ENCODE results near the gene HECW1. TPM values are rescaled to one million over a fixed set of nuclear protein-coding genes. Genes with fewer than 3 reads are reported as not detected.
"Not testable (repeated sequence)": the region's sequence is repeated elsewhere in the genome, so short reads cannot be mapped to it uniquely, and the experiment has no call there.

Gene HECW1
- total RNA-seq, 1 experiment from 2014 or later: not detected

DNA sequence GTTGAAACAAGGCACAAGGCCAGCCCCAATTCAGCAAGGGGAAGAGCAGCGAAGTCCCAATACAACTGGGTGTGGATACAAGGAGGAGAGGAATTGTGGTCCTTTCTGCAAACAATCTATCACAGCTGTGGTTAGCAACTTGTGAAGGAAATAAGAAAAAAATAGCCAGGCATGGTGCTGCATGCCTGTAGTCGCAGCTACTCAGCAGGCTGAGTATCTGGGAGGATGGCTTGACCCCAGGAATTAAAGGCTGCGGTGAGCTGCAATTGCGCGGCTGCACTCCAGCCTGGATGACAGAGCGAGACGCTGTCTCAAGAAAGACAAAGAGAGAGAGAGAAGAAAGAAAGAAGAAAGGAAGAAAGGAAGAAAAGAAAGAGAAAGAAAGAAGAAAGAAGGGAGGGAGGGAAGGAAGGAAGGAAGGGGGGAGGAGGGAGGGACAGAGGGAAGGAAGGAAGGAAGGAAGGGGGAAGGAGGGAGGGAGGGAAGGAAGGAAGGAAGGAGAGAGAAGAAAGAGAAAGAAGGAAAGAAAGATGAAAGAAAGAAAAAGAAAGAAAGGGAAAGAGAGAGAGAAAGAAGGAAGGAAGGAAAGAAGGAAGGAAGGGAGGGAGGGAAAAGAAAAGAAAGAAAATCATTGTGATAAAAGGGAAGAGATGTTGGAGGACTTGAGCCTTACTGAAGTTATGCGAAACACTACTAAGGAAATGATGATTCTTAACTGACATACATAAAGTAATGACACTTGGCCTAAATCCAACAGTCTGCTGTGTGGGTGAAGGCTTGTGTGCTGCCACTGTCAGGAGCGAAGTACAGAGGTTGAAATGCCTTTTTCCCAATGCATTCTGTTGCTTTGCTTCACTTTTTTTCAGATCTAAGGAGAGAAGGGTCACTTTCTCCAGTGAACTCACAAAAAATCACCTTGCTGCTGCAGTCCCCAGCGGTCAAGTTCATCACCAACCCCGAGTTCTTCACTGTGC, 353.4 kb downstream of the HECW1 start:
- DNase-seq (ENCODE audit: low spot score): no peak

DNA sequence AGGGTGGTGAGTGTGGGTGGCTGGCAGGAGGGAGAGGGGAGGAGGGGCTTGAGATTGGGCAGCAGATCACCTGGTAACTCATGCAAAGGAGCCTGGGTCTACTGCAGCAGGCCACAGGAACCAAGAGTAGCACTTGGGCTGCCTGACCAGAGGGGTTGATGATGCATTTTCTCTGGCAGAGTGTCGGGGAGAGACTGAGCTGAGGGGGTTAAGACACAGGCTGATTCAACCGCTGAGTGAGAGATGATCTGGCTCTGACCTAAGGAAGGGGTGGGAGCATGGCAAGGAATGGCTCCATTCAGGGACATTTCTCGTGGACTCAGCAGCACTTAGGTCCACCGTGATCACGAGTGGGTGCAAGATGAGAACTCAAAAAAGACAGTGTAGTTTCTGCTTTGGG, 355.0 kb downstream of the HECW1 start:
- no peak for DNase-seq (ENCODE audit: low spot score)

DNA sequence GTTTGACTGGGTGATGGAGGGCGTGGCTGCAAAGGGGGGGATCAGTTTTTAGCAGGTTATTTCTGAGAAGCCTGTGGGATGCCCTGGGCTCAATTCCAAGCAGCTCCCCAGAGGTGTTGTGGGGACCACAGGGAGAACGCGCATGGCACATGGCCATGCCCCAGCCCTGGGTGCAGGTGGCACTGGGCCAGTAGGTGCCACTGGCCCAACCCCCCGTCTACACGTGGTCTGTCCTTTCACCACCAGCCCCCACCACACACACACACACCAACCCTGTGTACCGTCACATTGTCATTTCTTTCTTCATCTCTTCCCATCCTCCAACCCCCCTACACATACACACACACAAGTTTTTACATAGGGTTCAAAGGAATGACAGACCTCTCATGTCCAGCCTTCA, 355.4 kb downstream of the HECW1 start:
- no peak for DNase-seq (ENCODE audit: low spot score)

DNA sequence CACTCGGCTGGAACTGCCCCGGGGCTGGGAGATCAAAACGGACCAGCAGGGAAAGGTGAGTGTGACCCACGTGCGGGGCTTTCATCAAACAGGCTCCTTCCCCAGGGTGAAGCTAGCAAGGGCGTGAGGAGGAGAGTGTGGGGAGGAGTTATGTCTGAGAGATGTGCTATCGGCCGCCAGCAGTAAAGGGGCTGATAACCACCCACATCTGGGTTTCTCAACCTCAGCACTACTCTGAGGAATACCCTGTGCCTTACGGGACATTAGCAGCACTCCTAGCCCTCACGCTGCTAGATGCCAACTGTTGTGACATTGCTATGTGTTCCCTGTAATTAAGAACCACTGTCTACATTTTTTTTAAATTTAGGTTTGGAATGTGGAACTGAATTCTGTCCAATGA, 356.6 kb downstream of the HECW1 start:
- no peak for DNase-seq (ENCODE audit: low spot score)

DNA sequence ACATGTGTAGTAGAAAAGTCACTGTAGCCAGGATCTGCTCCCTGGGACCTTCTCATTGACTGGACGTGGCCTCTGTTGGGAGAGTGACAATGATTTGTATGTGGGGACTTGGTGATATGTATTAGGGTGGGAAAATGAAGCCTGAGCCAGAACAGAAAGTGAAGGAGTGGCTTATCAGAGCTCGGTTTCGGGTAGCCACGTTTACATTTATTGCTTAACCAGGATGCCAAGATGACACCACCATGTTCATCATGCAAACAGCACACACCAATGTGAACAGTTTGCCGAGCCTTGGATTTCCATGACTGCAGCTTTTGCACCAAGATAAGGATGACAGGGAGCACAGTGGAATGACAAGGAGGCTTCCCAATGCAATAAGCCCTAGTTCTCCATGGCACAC, 357.7 kb downstream of the HECW1 start:
- DNase-seq (ENCODE audit: low spot score): no peak

DNA sequence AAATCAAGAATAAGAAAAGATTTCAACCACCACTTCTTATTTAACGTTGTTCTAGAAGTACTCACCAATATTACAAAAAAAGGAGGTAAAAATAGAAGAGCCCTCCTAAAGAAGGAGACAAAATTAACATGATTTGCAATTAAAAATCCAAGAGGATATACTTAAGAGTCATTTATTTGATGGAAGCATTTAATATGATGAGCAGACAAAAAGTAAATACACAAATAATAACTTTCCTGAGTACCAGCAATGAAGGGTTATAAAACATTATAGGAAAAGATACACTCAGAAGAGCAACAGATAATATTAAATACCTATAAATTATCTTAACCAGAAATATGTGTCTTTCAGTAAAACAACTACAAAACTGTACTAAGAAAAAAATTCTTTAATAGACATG, 363.5 kb downstream of the HECW1 start:
- no peak for DNase-seq (ENCODE audit: low spot score)

DNA sequence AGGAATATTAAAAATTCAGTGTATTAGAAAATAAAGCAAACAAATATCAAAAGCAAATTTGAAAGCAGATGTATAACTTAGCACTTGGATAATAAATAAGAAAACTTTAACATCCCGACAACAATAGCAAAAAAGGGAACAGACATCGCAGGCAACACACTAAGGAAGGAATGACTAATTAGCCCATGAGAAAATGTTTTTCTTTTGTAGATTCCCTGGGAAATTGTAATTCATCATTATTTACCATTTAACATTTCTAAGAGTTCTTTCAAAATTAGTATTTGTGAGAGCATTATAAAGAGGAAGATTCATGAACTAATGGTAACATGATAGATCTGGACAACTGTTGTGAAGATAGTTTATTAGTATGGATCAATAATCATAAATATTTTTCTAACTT, 364.4 kb downstream of the HECW1 start:
- no peak for DNase-seq (ENCODE audit: low spot score)

DNA sequence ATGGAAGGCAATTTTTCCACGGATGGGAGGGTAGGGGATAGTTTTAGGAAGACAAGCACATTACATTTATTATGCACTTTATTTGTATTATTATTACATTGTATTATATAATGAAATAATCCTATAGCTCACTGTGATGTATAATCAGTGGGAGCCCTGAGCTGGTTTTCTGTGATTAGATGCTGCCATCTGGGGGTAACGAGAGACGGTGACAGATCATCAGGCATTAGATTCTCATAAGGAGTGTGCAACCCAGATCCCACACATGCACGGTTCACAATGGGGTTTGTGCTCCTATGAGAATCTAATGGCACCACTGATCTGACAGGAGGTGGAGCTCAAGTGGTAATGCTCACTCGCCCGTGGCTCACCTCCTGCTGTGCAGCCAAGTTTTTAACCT, 366.6 kb downstream of the HECW1 start:
- peak; percentile 17 for DNase-seq (ENCODE audit: low spot score)

DNA sequence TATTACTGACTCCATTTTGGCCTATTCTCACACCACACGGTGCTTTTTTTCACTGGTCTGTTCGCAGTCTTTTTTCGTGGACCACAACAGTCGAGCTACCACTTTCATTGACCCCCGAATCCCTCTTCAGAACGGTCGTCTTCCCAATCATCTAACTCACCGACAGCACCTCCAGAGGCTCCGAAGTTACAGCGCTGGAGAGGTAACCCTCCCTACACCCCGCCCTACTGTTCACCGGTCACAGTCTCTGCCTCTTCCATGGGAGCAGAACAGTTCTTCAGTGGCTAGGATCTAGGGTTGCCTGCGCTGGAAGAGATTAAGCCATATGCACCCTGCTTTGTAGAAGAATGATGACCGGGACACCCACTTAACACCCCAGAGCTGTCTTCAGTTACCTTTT, 367.1 kb downstream of the HECW1 start:
- DNase-seq (ENCODE audit: low spot score): no peak

DNA sequence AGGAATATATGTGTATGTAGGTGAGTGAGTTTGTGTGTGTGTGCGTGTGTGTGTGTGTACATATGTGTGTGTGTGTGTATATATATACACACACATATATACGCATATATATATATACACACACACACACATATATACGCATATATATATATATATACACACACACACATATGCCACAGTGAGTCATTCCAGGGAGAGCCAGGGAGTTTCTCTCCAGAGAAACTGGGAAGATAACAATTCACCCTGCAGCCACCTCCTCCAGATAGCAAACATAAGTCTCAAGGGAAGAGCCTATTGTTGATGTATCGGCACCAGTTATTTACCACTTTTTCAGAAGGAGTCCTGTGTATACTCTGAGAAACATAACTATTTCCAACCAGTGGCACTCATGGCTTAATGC, 368.1 kb downstream of the HECW1 start:
- no peak for DNase-seq (ENCODE audit: low spot score)

DNA sequence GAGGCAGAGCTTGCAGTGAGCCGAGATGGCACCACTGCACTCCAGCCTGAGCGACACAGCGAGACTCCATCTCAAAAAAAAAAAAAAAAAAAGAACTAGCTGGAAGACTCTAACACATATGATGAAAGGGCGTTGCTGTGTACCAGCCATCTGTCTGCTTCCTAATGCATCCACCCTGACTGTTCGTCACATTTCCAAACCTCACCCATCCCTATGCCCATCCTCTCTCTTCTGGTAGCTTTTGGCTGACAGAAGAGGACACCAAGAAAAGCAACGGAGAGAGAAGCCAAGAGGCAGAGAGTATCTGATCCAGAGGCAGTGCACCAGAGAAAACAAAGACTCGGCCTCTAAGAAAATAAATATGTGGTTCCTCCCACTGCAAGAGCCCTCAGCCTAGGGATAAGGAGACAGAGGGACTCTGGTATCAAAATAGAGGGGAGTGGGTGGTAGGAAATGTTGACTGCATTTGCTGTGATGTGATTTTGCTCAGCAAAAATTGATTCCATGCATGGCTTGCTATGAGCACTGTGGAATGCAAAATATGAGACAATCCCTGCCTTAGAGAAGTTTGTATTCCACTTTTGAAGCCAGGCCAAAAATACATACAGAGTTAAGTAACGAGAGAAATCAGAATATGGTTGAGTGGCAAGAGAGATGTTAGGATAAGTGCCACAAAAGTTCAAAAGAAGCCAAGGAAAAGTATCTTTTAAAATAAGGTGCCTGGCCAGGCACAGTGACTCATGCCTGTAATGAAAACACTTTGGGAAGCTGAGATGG, 369.6 kb downstream of the HECW1 start:
- DNase-seq (ENCODE audit: low spot score): no peak

DNA sequence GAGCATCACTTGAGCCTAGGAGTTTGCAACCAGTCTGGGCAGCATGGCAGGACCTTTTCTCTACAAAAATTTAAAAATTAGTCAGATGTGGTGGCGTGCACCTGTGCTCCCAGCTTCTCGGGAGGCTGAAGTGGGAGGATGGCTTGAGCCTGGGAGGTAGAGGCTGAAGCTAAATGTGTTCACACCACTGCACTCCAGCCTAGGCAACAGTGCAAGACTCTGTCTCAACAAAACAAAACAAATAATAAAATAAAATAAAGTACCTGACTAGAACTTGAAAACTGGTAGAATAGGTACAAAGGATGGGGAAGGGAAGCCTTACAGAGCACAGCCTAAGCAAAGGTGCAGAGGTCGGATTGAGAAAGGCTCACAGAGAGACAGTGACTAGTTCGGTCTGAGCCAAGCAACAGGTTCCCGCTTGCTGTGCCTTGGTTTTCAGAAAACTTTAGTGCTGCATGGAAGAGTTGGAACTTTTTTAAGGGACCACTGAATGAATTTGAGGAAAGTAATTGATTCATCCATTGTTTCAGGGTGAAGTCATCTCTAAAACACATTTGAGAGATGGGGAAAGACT, 370.3 kb downstream of the HECW1 start:
- DNase-seq (ENCODE audit: low spot score): no peak

DNA sequence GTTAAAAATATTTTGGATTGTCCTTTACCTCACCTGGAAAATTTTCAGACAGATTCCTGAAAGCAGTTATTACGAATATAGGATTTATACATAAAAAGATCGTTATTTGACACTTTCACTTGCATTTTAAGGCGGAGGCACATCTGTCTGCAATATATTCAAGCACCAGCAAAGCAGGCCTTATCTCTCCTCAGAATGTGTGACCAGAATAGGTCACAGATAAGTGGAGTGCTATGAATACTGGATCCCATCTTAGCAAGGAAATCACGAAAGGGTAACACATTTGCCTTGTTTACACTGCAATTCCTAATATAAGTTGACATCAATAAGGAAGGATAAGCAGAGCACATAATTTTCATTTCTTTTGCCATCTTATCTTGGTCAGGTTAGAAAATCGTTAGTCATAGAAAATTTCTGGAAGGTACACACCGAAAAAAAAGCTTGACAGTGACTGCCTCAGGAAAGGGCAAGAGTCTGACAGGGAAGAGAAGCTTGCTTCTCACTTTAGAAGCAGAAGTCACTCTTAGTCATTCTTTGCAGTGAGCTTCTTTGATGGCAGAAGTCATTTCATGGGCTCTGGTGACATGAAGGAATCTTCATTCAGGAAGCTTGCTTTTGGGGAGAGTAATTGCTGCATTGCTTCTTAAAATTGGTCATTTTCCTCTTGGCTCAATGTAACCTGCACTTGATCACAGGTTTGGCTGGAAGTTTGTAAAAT, 372.4 kb downstream of the HECW1 start:
- DNase-seq (ENCODE audit: low spot score): no peak

DNA sequence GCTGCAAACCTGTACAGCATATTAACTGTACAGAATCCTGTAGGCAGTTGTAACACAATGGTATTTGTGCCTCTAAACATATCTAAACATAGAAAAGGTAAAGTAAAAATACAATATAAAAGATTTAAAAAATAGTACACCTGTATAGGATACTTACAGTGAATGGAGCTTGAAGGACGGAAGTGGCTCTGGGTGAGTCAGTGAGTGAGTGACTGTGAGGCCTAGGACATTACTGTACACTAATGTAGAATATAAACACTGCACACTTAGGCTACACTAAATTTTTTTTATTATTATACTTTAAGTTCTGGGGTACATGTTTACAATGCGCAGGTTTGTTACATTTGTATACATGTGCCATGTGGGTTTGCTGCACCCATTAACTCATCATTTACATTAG, 373.1 kb downstream of the HECW1 start:
- DNase-seq (ENCODE audit: low spot score): no peak

DNA sequence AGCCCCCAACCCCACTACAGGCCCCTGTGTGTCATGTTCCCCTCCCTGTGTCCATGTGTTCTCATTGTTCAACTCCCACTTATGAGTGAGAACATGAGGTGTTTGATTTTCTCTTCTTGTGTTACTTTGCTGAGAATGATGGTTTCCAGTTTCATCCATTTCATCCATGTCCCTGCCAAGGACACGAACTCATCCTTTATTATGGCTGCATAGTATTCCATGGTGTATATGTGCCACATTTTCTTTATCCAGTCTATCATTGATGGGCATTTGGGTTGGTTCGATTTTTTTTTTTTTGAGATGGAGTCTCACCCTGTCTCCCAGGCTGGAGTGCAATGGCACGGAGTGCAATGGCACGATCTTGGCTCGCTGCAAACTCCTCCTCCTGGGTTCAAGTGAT, 373.6 kb downstream of the HECW1 start:
- DNase-seq (ENCODE audit: low spot score): not testable (repeated sequence)

DNA sequence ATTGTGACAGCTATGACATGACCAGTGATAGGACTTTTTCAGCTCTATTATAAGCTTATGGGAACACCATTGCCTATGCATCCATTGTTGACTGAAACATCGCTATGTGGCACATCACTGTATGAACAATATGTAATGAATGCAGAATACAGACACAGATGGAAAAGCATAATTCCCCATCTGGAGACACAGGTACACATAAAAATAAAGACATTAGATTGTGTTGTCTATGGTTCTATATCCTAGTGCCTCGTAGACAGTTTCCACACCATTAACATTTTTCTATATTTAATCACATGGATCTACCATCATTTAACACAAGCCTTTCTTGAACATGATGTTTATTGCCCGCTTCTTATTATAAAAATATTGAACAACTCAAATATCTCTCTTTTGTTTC, 374.2 kb downstream of the HECW1 start:
- DNase-seq (ENCODE audit: low spot score): no peak

DNA sequence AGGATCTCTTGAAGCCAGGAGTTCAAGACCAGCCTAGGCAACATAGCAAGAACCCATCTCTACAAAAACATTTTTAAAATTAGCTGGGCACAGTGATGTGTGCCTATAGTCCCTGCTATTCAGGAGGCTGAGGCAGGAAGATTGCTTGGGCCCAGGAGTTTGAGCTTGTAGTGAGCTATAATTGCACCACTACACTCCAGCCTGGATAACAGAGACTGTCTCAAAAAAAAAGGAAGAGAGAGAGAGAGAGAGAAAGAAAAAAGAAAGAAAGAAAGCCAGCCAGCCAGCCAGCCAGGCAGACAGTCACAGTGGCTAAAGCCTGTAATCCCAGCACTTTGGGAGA, 375.3 kb downstream of the HECW1 start:
- no peak for DNase-seq (ENCODE audit: low spot score)

DNA sequence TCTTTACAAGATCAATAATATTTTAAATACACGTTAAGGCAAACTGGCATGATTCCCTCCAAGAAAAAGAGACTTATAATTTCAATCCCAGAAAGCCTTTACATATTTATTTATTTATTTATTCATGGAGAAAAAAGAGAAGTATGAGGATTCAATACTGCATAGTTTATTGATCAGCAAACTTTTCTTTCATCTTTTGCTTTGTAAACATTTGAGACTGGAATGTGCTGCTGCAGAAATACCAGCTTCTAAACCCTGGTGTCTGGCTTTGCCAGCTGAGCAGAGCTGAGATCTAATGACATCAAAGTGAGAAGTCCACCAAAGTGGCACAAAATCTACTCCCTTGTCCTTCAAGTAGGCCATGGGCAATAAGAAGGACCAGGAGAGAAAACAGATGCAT, 376.8 kb downstream of the HECW1 start:
- DNase-seq (ENCODE audit: low spot score): no peak

DNA sequence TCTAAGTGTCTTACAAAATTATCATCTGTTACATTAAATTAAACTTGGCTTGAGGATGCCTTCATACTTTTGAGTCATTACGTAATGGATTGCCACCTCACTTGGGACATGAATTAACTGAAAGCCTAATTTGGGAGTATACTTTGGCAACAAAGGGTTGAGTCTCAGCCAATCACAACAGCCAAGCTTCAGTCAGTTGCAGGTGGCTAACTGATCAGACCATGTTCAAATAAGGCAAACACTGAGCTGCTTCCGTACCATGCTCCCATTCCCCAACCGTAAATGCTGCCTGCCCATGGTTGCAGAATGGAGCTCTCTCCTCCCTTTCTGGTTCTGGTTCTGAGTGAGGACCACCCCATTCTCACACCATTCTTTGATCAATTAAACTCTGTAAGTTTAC, 377.6 kb downstream of the HECW1 start:
- DNase-seq (ENCODE audit: low spot score): no peak

DNA sequence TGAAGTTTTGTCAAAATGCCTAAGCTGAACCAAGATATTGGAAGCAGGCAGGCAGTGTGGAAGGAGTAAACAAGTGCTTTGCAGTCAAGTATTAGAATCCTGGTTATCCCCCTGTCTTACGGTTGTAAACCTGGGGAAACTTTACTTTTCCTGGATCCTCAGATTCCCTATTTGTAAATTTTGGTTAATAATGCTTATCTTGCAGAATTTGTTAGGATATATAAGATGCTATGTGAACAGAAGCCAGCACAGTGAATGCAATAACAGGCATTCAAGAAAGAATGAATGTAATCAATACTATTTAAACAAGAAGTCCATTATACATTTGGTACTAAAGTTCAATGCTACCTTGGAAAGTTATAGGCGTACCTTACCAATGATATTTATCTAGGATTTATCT, 378.7 kb downstream of the HECW1 start:
- no peak for DNase-seq (ENCODE audit: low spot score)

DNA sequence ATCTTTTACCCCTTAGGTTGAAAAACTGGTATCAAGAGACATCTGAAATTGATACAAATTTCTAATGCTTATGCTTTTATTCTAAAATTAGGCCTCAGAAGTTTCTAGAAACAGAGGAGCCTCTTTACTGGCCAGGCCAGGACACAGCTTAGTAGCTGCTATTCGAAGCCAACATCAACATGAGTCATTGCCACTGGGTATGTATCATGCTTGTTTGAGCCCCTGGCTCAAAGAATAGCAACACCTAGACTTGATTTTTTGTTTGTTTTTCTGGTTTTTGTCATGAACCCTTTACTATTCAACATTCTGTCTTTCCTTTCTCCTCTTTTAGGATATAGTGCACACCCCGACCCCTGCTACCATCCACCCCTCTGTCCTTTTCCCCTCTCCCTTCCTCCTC, 379.5 kb downstream of the HECW1 start:
- DNase-seq (ENCODE audit: low spot score): no peak

DNA sequence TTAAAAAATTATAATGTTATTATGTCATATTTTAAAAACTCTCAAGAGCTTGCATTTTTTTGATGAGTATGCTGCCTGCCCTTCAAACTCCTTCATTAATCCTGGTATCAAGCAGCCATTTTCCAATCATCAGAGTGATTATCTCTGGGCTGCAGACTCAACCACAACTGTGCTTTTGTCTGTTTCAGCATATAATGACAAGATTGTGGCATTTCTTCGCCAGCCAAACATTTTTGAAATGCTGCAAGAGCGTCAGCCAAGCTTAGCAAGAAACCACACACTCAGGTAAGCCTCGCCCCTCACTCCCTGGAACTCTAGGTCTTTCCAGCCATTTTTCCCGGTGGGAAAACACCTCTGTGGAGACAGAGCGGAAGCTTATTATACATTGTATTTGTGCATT, 380.4 kb downstream of the HECW1 start:
- no peak for DNase-seq (ENCODE audit: low spot score)
